HepG2 (cell line): ENCODE measurements around the gene PNKD. TPM values are rescaled to one million over a fixed set of nuclear protein-coding genes. Genes with fewer than 3 reads are reported as not detected.

ENCODE experiments used
- ADNP ChIP-seq: sonication (generic); formaldehyde crosslinking; IDR thresholded peaks from 2 replicates; pipeline ENCODE4 v1.4.0; 2020; ENCODE audit warnings: missing genetic modification reagents
- CAMTA2 ChIP-seq: sonication (generic); formaldehyde crosslinking; IDR thresholded peaks from 2 replicates; pipeline ENCODE4 v1.4.0; 2020; ENCODE audit warnings: mild to moderate bottlenecking, missing genetic modification reagents, borderline replicate concordance
- CBX2 ChIP-seq, 2 experiments: fragments of 200-600 bp in 1 of 2; sonication (generic); formaldehyde crosslinking in 1 of 2; IDR thresholded peaks; 2 replicates each; pipeline versions ENCODE4 v1.7.0 to v1.8.1; 2018 to 2022; ENCODE audit warnings: low read depth in 2 of 2, low read length in 1 of 2, mild to moderate bottlenecking in 1 of 2, missing genetic modification reagents in 1 of 2
- HNRNPH1 ChIP-seq: fragments of 200-400 bp; formaldehyde crosslinking; optimal IDR thresholded peaks from 2 replicates; pipeline ENCODE3; 2017; ENCODE audit warnings: mild to moderate bottlenecking, low read depth, low read length
- JUNB ChIP-seq: sonication (generic); formaldehyde crosslinking; IDR thresholded peaks from 2 replicates; pipeline ENCODE4 v1.8.0; 2022; ENCODE audit warnings: missing genetic modification reagents, mild to moderate bottlenecking, borderline replicate concordance
- LCORL ChIP-seq, 2 experiments: fragments of 450-650 bp in 1 of 2; sonication (generic) in 1 of 2; formaldehyde crosslinking in 1 of 2; IDR thresholded peaks; 2 replicates each; pipeline versions ENCODE4 v1.5.0 to v1.6.1; 2017 to 2020; ENCODE audit warnings: antibody characterized with exemption in 1 of 2, missing genetic modification reagents in 1 of 2
- MLLT10 ChIP-seq: sonication (generic); formaldehyde crosslinking; IDR thresholded peaks from 2 replicates; pipeline ENCODE4 v1.4.0; 2020; ENCODE audit warnings: missing genetic modification reagents
- MYPOP ChIP-seq: sonication (generic); formaldehyde crosslinking; IDR thresholded peaks from 2 replicates; pipeline ENCODE4 v1.8.1; 2023; ENCODE audit warnings: mild to moderate bottlenecking, moderate library complexity, missing genetic modification reagents
- NR2F2 ChIP-seq: IDR thresholded peaks from 2 replicates; pipeline ENCODE4 v1.6.1; 2012; ENCODE audit warnings: low read depth, inconsistent platforms, borderline replicate concordance
- PRMT3 ChIP-seq: sonication (generic); formaldehyde crosslinking; IDR thresholded peaks from 2 replicates; pipeline ENCODE4 v1.8.1; 2022; ENCODE audit warnings: low read depth, mild to moderate bottlenecking, moderate library complexity, missing genetic modification reagents, borderline replicate concordance
- SKIL ChIP-seq: sonication (generic); formaldehyde crosslinking; IDR thresholded peaks from 2 replicates; pipeline ENCODE4 v1.8.0; 2022; ENCODE audit warnings: missing genetic modification reagents, mild to moderate bottlenecking, moderate library complexity, borderline replicate concordance
- SP140L ChIP-seq: sonication (generic); formaldehyde crosslinking; IDR thresholded peaks from 2 replicates; pipeline ENCODE4 v1.4.0; 2020; ENCODE audit warnings: missing genetic modification reagents, borderline replicate concordance
- TMF1 ChIP-seq: sonication (generic); formaldehyde crosslinking; IDR thresholded peaks from 2 replicates; pipeline ENCODE4 v1.8.1; 2022; ENCODE audit warnings: low read depth, missing genetic modification reagents
- WIZ ChIP-seq: sonication (generic); formaldehyde crosslinking; IDR thresholded peaks from 2 replicates; pipeline ENCODE4 v1.5.1; 2020; ENCODE audit warnings: mild to moderate bottlenecking, missing genetic modification reagents
- ZBTB39 ChIP-seq: sonication (generic); formaldehyde crosslinking; IDR thresholded peaks from 2 replicates; pipeline ENCODE4 v1.5.0; 2020; ENCODE audit warnings: missing genetic modification reagents
- ZNF256 ChIP-seq: sonication (generic); formaldehyde crosslinking; conservative IDR thresholded peaks from 2 replicates; pipeline ENCODE4 v1.4.0; 2020; ENCODE audit warnings: missing genetic modification reagents
- ZNF331 ChIP-seq: sonication (generic); formaldehyde crosslinking; IDR thresholded peaks from 2 replicates; pipeline ENCODE4 v1.4.0; 2020; ENCODE audit warnings: missing genetic modification reagents
- ZNF549 ChIP-seq: sonication (generic); formaldehyde crosslinking; IDR thresholded peaks from 2 replicates; pipeline ENCODE4 v1.5.0; 2020; ENCODE audit warnings: missing genetic modification reagents
- polyA plus RNA-seq, 8 experiments: library from polyadenylated mRNA; depleted of rRNA in 3 of 8; stranded (reverse) in 7 of 8; unstranded in 1 of 8; fragments of >200 nt; fragmentation: Illumina TruSeq in 4 of 8; extraction: Trizol in 4 of 8; gene quantifications; 2 replicates each; pipeline versions ENCODE4 v1.2.1 to v1.2.3, GENCODE V29; 2011 to 2016; ENCODE audit warnings: low read depth in 4 of 8, missing spikeins in 1 of 8, mixed read lengths in 1 of 8; ENCODE audit not compliant: insufficient read depth in 1 of 8
- total RNA-seq, 5 experiments: library from RNA; depleted of rRNA; stranded (reverse); fragments of >200 nt; fragmentation: Illumina TruSeq; extraction: Trizol; gene quantifications; 2 replicates each; pipeline ENCODE4 v1.2.3, GENCODE V29; 2016; ENCODE audit warnings: low read depth in 1 of 5
- TF ChIP-seq, protein P1 (sequence below), 2 experiments: sonication (generic) in 1 of 2; formaldehyde crosslinking in 1 of 2; IDR thresholded peaks; 2 replicates each; pipeline versions ENCODE4 v1.4.0 to v1.6.1; 2018 to 2020; ENCODE audit warnings: missing genetic modification reagents in 2 of 2, borderline replicate concordance in 1 of 2, low read depth in 1 of 2, mild to moderate bottlenecking in 1 of 2, missing biosample characterization in 1 of 2

The PNKD gene
- total and polyA plus RNA-seq, 2 of the 13 experiments (the other 11 are each of a cell fraction or from before 2014, with no cell fraction given) = 55.9 to 80.4 TPM

GRCh38 chr2:218292048-218293014, 22.0 kb downstream of the PNKD start, which contains the start of gene TMBIM1 (continued):
- TF ChIP-seq CBX2 (IDR thresholded peaks at IDR 0.05; ENCODE audit: low read depth, low read length) (no peak), CBX2 (CRISPR knock-in tag; IDR thresholded peaks at IDR 0.05; ENCODE audit: low read depth) (no peak), PRMT3 (no peak), ZBTB39 (CRISPR knock-in tag) (peak; percentile 28; the same call in 1 of the 2 replicates), ZNF331 (CRISPR knock-in tag) (no peak), ZNF256 (CRISPR knock-in tag) (no peak), LCORL (IDR thresholded peaks at IDR 0.05) (no peak), LCORL (CRISPR knock-in tag; IDR thresholded peaks at IDR 0.05) (peak; percentile 76), SKIL (CRISPR knock-in tag) (no peak), TMF1 (CRISPR knock-in tag) (no peak), SP140L (CRISPR knock-in tag) (no peak), HNRNPH1 (no peak), JUNB (CRISPR knock-in tag) (no peak), MLLT10 (CRISPR knock-in tag) (no peak), ADNP (peak; percentile 74; the same call in 1 of the 2 replicates), MYPOP (CRISPR knock-in tag) (0 out of 2 replicates have a peak, but pooled peaks have one; percentile 57), WIZ (CRISPR knock-in tag) (no peak), ZNF549 (CRISPR knock-in tag) (no peak), NR2F2 (peak; percentile 2; the same call in 1 of the 2 replicates), CAMTA2 (CRISPR knock-in tag) (0 out of 2 replicates have a peak, but pooled peaks have one; percentile 37)
- TF ChIP-seq, protein P1, sequence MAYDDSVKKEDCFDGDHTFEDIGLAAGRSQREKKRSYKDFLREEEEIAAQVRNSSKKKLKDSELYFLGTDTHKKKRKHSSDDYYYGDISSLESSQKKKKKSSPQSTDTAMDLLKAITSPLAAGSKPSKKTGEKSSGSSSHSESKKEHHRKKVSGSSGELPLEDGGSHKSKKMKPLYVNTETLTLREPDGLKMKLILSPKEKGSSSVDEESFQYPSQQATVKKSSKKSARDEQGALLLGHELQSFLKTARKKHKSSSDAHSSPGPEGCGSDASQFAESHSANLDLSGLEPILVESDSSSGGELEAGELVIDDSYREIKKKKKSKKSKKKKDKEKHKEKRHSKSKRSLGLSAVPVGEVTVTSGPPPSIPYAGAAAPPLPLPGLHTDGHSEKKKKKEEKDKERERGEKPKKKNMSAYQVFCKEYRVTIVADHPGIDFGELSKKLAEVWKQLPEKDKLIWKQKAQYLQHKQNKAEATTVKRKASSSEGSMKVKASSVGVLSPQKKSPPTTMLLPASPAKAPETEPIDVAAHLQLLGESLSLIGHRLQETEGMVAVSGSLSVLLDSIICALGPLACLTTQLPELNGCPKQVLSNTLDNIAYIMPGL (CRISPR knock-in tag; IDR thresholded peaks at IDR 0.05; ENCODE audit: borderline replicate concordance in 1 of 2, low read depth in 1 of 2) = peak; percentile 84 to 88; a peak in 3 of 4 replicates
